GM19324 (cell line): Measurements from ENCODE around the gene SMAD7.

Source experiments
- ATAC-seq: cut with Tn5 transposase; IDR thresholded peaks from one replicate; pipeline ENCODE4 v1.9.1; 2021; ENCODE audit warnings: mild to moderate bottlenecking, moderate library complexity; ENCODE audit not compliant: unreplicated experiment, low FRiP score

The SMAD7 gene

GRCh38 chr18:48950536-48951447, at the start of gene SMAD7:
TSS of gene SMAD7 (minus strand) at chr18:48950965. CDS start at chr18:48950424, 541 bp downstream.
- ATAC-seq, result no peak

- ATAC-seq, result no peak
Observed at GRCh38 chr18:48999569-48999968, 48.8 kb upstream of the SMAD7 start.

- no peak for ATAC-seq
Observed at GRCh38 chr18:48997985-48998831, 47.4 kb upstream of the SMAD7 start.

- ATAC-seq, result no peak
Observed at GRCh38 chr18:48997681-48997984, 46.9 kb upstream of the SMAD7 start.

GRCh38 chr18:48996901-48997463, 46.2 kb upstream of the SMAD7 start:
- no peak for ATAC-seq

- no peak for ATAC-seq
Observed at GRCh38 chr18:48996041-48996440, 45.3 kb upstream of the SMAD7 start.

- no peak for ATAC-seq
Observed at GRCh38 chr18:48994926-48995835, 44.4 kb upstream of the SMAD7 start.

- ATAC-seq, result no peak
Observed at GRCh38 chr18:48994044-48994651, 43.4 kb upstream of the SMAD7 start.

- ATAC-seq, result no peak
Observed at GRCh38 chr18:48993586-48993985, 42.8 kb upstream of the SMAD7 start.

GRCh38 chr18:48992791-48993555, 42.2 kb upstream of the SMAD7 start:
- ATAC-seq, result no peak

GRCh38 chr18:48992133-48992532, 41.4 kb upstream of the SMAD7 start:
- no peak for ATAC-seq

- ATAC-seq, result no peak
Observed at GRCh38 chr18:48991676-48992075, 40.9 kb upstream of the SMAD7 start.

GRCh38 chr18:48991319-48991660, 40.5 kb upstream of the SMAD7 start:
- ATAC-seq, result no peak

GRCh38 chr18:48990481-48991318, 39.9 kb upstream of the SMAD7 start:
- ATAC-seq, result no peak

GRCh38 chr18:48989304-48990303, 38.8 kb upstream of the SMAD7 start:
- no peak for ATAC-seq

GRCh38 chr18:48988508-48989303, 37.9 kb upstream of the SMAD7 start:
- ATAC-seq, result no peak
